T-helper 2 cell treated with Interferon-gamma antibody and Interleukin-4, amounts not matched to agents 100 ng/mL and 5 ng/mL, for 36 hours (primary cell): ENCODE data around the gene FSD1L. TPM values are rescaled to one million over a fixed set of nuclear protein-coding genes. Genes with fewer than 3 reads are reported as not detected.
"Not testable (repeated sequence)": the region's sequence is repeated elsewhere in the genome, so short reads cannot be mapped to it uniquely, and the experiment has no call there.

Experiments used
- intact Hi-C: fragments of 100-400 bp; cut with micrococcal nuclease; formaldehyde crosslinking; loops from one replicate; pipeline ENCODE4 v1.15.1; 2023
- total RNA-seq: library from RNA; stranded (reverse); gene quantifications from 2 replicates; pipeline ENCODE4 v1.2.3, GENCODE V29; 2022

Gene FSD1L
- total RNA-seq, 1 donor from 2014 or later, result 5.2 TPM

DNA sequence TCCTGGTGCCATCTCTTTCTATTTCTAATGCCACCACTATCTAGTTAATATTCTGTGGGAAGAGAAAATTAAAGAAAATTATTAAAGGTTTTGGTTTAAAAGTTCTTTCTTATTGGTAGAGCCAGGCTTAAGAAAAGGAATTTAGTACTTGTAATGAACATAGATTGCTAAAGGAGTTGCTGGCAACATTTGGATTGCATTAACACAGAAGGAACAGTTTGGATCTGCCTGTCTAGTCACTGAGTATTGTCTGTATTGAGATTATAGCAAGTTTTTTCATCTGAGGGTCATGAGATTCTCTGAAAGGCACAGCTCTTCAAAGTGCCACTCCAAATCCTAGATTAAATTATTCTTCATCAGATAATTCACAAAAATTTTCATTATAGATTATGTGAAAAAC lies 32.0 kb downstream of the FSD1L start:
- intact Hi-C loops, result loop anchor here (10.0 kb wide), 1 partner anchor 55 kb away; no protein-coding TSS in a partner anchor

DNA sequence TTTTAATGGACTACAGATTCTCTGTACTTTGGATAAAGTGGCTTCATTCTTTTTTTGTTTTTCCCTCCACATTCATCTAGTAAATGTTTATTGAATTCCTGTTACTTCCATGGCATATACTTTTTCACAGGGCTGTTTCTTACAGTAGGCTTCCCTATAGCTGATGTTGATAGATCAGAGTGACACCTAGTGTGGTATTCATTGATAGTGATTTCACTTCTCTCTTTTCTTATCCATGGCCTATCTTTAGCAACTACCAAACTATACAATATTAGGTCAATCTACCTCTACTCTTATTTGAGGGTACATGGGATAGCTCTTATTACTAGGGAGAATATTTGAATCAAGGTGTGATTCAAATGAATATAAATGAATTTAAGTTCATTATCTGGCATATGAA lies 35.8 kb downstream of the FSD1L start:
- intact Hi-C loops, result no loop called here

DNA sequence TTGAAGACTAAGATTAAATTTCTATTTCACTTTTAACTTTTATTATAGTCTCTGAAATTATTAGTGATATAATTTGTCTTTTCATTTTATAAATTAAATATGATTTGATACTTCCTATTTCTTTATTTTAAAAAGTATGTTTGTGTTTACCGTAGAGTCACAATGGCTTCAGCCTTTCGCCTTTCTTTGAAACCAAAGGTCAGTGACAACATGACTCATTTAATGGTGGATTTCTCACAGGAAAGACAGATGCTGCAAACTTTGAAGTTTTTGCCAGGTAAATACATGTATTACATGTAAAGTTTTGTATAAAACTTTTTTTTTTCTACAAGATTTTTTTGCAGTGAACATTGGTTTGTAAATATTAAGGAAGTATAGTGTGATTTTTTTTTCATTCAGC lies 36.4 kb downstream of the FSD1L start:
- intact Hi-C loops, result no loop called here

DNA sequence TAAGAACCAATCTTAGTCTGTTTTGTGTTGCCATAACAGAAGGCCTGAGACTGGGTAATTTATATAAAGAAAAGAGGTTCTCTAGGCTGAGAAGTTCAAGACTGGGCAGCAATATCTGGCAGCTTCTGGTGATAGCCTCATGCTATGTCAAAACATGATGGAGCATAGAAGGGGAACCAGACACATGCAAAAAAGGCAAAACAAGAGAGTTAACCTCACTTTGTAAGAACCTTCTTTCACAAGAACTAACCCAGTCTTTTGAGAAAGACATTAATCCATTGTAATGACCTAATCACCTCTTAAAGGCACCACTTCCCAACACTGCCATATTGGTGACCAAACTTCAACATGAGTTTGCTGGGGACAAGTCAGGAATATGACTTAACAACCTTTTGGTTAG lies 37.3 kb downstream of the FSD1L start:
- intact Hi-C loops, result no loop called here

DNA sequence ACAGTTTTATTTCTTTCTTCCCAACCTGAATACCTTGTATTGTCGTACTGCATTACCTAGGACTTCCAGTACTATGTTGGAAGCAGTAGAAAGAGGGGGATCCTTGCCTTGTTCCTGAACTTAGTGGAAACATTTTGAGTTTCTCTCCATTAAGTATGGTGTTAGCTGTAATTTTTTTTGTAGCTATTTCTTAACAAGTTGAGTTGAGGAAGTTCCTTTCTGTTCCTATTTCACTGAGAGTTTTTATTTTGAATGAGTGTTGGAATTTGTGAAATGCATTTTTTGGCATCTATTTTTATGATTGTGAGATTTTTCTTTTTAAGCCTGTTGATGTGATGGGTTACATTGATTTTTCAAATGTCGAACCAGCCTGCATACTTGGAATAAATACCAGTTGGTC lies 49.0 kb downstream of the FSD1L start:
- intact Hi-C loops, result no loop called here

DNA sequence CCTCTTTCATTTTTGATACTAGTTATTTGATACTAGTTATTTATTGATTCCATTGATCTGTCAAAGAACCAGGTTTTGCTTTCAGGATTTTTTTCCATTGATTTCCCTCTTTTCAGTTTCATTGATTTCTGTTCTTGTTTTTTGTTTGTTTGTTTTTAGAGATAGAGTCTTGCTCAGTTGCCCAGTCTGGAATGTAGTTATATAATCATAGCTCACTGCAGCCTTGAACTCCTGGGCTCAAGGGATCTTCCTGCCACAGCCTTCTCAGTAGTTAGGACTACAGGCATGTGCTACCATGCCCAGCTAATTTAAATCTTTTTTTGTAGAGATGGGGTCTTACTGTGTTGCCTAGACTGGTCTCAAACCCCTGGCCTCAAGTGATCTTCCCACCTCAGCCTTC lies 49.9 kb downstream of the FSD1L start:
- intact Hi-C loops, result no loop called here

DNA sequence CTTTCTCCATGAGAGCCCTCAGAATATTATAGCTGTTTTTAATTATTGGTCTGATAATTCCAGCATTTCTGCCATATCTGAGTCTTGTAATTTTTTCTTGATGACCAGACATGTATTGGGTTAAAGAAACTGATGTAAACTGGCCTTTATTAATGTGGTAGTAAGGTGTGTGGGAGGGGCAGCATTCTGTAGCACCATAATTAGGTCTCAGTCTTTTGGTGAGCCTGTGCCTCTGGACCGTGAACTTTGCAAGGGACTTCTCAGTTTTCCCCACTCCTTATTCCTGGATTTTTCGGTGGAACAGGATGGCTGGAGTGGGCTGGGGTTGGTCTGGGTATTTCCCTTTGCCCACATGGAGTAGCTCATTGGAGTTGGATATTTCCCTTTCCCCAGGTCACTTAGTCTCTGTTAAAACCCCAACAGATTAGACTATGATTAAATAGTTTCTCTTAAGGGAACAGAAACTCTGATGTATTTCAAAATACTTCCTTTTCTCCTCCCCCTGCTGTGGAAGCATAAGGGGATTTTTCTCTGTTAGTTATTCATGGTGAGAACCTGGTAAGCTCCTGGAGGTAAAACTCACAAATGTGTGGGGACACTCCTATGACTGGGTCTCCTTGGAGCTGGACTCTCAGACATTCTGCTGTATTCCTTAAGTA lies 52.4 kb downstream of the FSD1L start:
- intact Hi-C loops, result no loop called here

DNA sequence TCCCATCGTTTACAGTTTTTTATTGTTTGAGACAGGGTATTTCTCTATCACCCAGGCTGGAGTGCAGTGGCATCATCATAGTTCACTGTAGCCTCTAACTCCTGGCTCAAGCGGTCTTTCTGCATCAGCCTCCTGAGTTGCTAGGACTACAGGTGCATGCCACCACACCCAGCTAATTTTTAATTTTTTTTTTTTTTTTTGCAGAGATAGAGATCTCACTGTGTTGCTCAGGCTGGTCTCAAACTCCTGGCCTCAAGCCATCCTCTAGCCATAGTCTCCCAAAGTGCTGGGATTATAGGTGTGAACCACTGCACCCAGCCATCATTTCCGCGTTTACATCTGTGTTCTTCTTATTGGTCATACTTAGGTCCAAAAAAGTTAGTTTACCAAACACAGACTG lies 53.6 kb downstream of the FSD1L start:
- intact Hi-C loops, result no loop called here

DNA sequence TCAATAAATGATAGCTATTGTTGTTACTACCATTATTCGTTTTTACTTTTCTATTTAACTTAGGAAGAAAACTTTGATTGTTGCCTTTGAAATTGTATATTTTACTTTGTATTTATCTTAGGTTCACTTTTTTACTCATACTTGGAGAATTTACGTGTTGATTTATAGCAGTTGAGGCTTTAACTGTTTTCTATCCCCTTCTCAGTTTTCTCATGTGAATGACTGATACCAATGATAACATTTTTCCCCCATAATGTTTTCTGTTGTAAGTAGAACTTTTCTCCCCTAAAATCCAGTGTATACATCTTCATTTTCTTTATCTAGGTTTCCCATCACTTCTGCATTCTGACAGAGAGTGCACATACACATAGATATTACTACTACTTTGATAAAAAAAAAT lies 54.4 kb downstream of the FSD1L start:
- intact Hi-C loops, result no loop called here

DNA sequence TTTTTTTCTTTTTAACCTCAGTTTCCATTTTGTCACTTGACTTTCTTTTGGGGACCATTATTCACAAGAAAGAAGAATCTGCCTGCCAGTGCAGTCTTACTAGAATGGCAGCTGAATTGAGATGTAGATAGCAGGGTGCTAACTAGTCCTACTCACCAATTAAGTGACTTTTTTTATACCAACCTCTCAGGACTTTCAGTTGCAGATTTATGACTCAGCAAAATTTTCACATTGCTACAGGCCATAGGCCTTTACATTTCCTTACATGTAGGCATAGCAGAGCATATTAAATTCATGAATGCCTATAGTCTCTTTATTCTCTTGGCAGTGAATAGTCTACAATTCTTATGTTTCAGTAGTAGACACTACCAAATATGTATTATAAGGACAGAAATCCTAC lies 56.0 kb downstream of the FSD1L start:
- intact Hi-C loops, result no loop called here

DNA sequence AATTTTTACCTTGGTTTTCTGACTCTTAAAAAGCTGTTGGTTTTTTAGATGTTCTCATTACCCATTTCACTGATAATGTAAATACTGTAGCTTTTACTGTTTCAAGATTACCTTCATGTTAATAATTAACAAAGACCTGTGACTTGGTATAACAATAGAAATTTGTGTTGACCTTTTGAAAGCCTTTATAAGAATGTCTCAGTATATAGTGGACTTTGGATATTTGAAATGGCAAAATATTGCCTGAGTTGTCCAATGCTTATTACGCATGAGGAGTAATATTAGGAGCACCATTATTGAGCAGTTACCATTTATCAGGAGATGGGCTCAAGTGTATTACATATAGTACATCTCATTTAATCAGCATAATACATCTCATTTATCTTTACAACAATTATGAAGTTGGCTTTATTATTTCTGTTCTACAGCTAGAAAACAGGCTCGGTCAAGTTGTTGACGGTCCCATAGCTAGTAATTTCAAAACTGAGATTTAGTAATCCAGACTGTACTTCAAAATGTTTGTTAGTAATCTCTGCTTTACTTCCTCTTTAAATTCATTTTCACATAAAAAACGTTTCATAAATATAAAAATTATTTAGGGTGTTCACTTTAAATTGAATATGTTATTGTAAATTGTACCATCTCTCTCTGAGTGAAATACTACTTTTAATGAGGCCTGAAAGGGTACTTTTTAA lies 59.4 kb downstream of the FSD1L start:
- intact Hi-C loops, result no loop called here

DNA sequence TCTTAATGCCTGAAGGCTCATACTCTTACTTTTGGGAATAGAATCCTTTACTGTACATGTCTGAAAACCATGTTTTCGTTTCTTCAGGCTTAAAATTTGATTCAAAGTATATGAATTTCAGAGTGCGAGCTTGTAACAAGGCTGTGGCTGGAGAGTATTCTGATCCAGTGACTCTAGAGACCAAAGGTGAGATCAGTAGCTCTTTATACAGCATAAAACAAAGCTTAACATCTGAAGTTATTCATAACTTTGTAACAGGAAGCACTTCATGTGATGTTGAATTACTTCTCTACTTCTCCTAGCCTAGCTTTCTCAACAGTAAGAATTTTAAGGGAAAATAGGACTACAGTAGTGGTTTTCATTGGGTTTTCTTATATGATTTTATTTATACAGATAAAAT lies 60.7 kb downstream of the FSD1L start:
- intact Hi-C loops, result no loop called here

DNA sequence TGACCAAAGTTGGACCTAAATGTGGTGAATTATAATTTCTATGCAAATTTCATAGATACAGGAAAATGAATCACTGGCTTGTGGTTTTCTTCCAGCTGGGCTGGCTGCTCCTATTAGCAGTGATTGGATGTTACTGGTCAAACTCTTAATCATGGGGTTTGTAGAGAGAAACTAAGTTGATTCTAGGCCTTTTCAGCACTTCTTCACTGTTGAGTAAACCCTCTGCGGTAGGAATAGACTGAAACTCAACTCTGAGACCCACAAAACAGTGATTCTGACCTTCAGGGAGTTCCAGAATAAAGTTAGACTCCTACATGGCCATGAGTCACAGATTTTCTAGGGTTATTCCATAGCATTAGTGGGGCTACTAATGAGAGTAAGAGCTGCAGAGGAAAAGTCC lies 62.2 kb downstream of the FSD1L start:
- intact Hi-C loops, result no loop called here

DNA sequence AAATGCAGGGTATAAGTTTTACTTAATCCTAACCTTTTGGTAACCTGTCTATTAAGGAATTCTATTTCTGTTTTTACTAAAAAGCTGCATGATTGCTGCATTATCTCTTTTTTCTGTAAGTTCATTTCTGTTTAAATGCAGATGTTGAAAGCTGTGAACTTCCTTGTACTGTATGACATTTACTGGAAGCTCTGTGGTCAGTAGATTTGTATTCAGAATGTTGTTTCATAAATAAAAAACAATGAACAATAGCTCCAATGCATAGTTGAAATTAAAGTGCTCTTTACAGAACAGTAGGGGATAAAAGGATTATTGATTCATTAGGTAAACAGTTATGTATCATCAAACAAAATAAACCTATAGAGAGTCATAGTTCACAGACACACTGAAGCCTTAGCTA lies 63.6 kb downstream of the FSD1L start:
- intact Hi-C loops, result no loop called here

DNA sequence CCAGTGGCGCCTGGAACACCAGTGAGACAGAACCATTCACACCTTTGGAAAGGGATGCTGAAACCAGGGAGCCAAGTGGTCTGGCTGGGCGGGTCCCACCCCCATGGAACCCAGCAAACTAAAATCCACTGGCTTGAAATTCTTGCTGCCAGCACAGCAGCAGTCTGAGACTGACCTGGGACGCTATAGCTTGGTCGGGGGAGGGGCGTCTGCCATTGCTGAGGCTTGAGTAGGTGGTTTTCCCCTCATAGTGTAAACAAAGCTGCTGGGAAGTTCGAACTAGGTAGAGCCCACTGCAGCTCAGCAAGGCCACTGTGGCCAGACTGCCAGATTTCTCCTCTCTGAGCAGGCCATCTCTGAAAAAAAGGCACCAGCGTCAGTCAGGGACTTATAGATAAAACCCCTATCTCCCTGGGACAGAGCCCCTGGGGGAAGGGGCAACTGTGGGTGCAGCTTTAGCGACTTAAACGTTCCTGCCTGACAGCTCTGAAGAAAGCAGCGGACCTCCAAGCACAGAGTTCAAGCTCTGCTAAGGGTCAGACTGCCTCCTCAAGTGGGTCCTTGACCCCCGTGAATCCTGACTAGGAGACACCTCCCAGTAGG lies 68.1 kb downstream of the FSD1L start:
- intact Hi-C loops, result no loop called here

DNA sequence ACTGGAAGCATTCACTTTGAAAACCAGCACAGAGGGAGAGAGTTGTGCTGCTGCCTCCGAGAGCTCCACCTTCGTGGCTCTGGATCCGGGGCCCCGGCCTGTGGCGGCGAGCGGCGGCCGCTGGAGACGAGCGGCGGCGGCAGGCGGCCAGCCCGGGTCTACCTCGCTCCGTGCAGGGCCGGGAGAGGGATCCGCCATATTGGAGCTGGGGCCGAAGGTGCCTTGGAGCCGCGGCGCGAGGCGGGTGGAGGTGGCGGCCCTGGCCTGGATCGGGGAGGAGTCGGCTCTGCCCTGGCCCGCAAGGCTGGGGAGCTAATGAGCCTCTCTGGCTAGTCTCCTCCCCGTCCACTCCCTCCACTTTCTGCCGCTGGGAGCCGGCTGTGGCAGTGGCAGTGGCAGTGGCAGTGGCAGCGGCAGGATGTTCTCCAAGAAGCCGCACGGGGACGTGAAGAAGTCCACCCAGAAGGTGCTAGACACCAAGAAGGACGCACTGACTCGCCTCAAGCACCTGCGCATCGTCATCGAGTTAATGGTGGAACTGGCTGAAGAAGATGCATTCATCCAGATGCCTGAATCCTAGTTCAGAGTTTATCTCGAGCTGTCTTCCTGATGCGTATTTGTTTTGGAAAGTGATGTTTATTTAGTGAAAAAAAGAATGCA lies 72.0 kb downstream of the FSD1L start:
- intact Hi-C loops, result not testable (repeated sequence)

DNA sequence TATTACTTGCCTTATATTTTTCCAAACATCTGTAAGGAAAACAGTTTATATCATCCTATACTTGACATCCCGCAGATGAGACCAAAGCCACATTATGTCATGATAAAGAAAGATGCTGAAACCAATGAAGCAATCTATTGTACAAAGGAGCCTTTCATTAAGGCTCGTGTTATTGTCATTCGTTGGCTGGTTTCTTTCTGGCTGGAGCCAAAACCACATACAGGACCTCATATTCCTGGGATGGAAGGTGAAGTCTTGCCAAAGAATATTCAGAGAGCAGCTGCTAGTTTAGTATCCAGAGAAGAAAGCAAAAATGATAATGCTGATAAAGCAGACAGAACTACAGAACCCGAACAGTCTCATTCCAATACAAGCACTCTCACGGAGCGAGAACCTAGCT lies 73.2 kb downstream of the FSD1L start:
- intact Hi-C loops, result not testable (repeated sequence)

DNA sequence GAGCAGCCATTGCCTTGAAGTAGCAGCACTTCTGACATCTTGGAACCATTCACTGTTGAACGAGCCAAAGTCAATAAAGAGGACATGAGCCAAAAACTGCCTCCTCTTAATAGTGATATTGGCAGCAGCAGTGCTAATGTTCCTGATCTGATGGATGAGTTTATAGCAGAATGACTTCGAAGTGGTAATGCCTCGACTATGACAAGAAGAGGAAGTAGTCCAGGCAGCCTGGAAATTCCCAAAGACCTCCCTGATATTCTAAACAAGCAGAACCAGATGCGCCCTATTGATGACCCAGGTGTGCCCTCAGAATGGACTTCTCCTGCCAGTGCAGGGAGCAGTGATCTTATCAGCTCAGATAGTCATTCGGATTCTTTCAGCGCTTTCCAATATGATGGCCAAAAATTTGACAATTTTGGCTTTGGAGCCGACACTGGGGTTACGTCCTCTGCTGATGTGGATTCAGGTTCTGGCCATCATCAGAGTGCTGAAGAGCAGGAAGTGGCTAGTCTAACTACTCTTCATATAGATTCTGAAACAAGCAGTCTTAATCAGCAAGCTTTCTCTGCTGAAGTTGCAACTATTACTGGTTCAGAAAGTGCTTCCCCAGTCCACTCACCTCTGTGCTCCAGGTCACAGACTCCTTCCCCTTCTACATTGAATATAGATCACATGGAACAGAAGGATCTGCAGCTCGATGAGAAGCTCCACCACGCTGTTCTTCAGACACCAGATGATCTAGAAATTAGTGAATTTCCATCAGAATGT lies 75.0 kb downstream of the FSD1L start:
- intact Hi-C loops, result not testable (repeated sequence)

DNA sequence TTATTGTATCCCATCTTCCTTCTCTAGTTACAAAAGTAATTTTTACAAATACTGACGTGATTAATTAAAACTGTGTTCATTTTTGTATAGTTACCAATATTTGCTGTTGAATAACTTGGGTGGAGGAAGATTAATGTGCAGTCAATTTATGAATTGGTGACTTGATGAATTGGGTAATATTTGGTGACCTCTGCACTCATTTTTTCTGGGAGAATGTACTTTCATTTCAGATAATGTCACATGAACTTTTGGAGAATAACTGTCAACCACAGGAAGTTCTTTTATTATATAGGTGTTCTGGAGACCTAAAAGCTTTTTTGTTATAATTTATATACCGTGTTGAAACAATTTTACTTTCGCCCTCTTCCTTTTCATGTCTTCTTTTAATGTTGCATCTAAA lies 83.7 kb downstream of the FSD1L start:
- intact Hi-C loops, result no loop called here

DNA sequence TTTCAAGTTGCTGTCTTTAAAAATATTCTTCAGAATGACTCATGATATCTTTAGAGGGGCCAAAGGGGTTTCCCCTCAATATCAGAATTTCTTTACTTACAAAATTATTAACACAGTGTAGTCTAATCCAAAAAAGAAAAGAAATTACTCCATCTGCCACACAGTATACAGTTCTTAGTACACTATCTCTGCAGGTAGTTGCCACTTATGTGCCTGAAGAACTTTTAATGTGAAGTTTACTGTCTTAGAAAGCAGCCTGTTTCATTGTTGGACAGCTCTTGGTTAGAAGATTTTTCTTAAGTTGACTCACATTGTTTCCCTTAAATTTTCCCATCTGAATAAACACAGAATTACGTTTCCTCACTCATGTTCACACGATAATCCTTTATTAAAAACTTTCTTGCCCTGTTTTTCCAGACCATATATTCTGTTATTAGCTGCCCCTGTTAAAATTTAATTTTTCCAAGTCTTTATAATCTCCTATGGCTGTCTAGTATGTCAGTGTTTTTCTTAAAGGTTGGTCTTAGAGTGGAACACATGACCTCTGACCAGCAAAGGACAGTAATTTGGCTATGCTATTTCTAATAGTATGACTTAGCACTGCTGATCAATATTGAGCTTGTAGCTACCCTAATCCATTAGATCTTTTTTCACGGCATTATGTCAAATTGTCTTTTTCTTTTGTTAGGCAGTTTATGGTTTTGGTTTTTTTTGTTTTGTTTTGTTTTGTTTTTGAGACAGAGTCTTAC lies 88.3 kb downstream of the FSD1L start:
- intact Hi-C loops, result no loop called here

DNA sequence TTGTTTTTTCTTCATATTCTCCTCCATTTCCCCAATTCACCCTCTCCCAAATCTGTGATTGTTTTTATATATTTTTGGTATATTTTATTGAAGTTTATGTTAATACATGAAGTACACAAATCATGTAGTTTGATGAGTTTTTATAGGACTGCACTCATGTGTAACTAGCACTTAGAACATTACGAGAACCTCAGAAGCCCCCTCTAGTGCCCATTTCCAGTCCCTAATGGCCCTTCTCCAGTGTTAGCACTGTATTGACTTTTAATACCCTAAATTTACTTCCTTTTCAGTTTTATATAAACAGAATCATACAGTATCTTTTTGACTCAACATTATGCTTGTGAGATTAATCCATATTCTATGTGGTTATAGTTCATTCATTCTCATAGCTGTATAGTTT lies 91.6 kb downstream of the FSD1L start:
- intact Hi-C loops, result no loop called here
